DMS53 treated with DMSO at 0.1 percent for 48 hours (cell line): ENCODE measurements around the gene PDZD8.
"Not testable (repeated sequence)": the region's sequence is repeated elsewhere in the genome, so short reads cannot be mapped to it uniquely, and the experiment has no call there.

ENCODE experiments used
- DNase-seq: peaks from one replicate; lab custom pipeline; 2025; ENCODE audit not compliant: unreplicated experiment; lab: John Stamatoyannopoulos, UW

The PDZD8 gene

DNA sequence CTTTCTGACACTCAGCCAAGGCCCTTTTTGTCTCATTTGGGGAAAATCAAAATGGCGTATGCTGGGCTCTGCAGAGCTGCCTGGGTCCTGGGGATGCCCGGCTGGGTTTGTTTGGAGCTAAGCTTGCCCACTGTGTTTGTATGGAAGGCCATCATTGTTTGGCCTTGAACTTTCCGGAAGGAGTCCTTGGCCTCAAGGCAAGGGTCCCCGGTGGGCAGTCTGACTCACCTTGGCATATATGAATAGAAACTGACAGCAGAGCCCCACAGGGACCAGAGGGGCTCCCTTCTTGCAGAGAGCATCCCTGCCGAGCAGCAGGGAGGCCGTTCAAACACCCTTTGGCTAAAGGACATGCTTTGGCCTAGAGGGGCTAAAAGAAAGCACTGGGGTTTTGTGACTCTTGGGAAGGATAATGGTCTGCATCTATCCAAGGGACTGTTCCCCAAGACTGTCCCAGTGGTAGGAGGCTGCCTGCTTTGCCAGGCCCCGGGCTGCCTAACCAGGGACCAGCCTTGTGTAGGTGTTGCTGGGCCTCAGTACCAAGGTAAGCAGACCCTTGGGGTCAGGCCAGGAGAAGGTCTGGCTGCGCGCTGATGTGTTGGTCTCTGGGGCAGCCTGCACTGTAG is 119.3 kb downstream of the PDZD8 start:
- no peak for DNase-seq

DNA sequence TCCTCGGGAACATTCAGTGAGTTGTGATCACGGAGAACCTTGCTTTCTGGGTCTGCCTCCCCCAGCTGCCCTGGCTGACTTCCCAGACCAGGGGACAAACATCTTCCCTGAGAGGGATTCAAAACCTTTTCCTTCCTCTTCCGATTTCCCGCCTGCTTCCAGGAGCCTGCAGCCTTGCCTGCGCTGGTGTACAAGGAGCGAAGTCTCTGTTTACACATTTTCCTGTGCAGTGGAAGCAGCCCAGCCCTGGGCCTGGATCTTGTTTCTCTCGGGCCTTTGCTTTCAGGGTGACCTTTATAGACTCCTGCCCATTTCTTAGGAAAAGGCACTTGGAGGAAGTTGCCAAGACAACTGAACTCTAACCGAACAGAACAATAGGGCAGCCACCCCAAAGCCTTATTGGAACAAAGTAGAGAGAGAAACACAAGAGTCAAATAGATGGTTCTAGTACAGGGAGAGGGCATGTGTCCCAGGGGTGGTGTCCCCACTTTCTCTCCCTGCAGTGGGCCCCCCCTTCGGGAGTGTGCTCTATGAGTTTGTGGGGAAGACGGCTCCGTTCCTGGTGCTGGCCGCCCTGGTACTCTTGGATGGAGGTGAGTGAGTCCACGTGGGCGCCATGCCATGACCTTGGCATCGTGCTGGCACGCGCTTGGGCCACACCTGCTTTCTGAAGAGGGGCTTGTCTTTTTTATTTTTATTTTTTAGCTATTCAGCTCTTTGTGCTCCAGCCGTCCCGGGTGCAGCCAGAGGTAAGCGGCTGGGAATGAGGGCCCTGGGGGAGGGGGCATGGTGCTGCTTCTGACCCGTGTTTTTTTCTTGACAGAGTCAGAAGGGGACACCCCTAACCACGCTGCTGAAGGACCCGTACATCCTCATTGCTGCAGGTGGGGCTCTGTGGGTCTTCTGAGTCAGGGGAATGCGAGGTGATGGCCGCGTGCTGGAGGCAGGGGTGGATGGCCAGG is 120.2 kb downstream of the PDZD8 start:
- DNase-seq, result no peak

- DNase-seq, result no peak
Observed at GRCh38 chr10:117254338-117254737, 120.9 kb downstream of the PDZD8 start.

- no peak for DNase-seq
Observed at GRCh38 chr10:117253908-117254307, 121.3 kb downstream of the PDZD8 start.

- DNase-seq, result no peak
Observed at GRCh38 chr10:117250411-117250810, 124.8 kb downstream of the PDZD8 start.

- no peak for DNase-seq
Observed at GRCh38 chr10:117249493-117250093, 125.6 kb downstream of the PDZD8 start.

GRCh38 chr10:117248750-117249465 is 126.3 kb downstream of the PDZD8 start:
- no peak for DNase-seq

- DNase-seq, result no peak
Observed at GRCh38 chr10:117246997-117247671, 128.1 kb downstream of the PDZD8 start.

GRCh38 chr10:117242463-117242832 is 132.8 kb downstream of the PDZD8 start:
- DNase-seq, result no peak

DNA sequence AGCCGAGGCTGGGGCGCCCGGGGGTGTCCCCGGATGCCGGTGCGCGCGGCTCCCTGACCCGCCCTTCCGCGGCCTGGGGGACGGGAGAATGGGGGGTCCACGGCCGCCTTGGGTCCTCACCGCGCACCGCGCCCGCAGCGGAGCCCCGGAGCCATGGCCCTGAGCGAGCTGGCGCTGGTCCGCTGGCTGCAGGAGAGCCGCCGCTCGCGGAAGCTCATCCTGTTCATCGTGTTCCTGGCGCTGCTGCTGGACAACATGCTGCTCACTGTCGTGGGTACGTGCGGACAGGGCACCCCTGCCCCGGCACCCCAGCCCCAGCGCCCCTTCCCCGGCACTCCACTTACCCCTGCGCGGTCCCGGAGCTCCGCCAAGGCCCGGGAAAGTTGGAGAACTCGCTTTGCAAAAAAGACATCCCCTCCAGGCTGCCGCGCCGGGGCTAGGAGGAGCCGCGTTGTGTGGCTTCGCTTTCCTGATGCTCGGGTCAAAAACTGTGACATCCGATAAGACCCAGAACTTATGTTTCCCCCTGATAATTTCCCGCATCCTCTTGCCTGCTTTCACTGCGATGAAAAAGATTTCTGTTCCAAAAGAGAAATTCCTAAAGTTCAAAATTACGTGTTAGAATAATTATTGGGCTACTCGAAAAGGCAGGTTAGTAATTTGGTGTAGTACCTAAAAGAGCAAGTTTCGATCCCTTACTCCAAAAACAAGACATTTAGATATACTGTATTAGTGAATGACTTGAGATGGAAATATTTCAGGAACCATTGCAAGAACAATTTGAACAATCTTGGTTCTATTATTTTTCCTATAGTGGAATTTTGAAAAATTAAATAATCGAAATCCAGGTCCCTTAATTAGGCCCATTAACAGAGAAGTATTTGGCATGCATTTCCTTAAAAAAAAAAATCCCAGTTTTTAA is 133.4 kb downstream of the PDZD8 start:
- no peak for DNase-seq

- DNase-seq, result no peak
Observed at GRCh38 chr10:117240621-117241529, 134.4 kb downstream of the PDZD8 start, which contains the start of gene SLC18A2. Gene SLC18A2, plus strand, starts transcription at chr10:117241114. Its CDS starts 580 bp downstream, at chr10:117241694.

DNA sequence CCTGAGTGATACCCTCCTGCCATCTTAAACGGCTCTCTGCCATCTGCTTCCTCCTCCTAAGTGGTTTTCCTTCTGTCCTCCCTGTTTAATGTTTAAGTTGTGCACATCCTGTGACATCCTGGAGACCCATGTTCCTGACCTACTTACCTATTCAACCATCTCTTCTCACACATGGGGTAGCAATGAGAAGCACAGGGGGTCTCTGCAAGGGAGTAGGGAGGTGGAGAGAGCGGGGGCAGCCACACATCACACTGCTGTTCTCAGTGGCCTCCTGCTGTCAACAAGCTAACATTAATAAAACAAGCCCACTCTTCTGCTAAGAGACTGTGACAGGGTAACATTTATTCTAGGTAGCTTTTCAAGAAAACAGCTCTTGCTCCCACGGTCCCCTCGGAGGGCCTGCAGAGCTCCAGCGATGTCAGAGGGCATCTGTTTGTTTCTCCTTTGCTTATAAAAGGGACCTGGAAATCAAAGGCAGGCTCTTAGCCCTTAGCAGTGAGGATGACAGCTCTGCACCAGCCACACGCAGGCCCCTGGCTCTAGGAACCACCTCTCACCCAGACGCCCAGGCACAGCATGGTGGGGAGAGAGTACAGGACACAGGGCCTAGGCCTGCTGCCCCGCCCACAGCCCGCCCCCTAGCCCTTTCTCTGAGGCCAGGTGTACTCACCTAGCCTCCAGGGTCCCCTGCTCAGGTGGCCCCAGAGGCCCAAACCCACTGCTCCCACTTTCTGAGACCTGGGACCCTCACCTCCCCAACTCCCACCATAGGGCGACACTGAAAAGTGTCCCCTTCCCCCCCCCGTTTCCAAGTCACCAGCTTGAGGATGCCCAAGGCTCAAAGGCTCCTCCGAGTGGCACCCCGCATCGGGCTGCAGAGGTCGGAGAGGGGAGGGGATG is 135.3 kb downstream of the PDZD8 start:
- no peak for DNase-seq

GRCh38 chr10:117239051-117239450 is 136.2 kb downstream of the PDZD8 start:
- DNase-seq, result no peak

DNA sequence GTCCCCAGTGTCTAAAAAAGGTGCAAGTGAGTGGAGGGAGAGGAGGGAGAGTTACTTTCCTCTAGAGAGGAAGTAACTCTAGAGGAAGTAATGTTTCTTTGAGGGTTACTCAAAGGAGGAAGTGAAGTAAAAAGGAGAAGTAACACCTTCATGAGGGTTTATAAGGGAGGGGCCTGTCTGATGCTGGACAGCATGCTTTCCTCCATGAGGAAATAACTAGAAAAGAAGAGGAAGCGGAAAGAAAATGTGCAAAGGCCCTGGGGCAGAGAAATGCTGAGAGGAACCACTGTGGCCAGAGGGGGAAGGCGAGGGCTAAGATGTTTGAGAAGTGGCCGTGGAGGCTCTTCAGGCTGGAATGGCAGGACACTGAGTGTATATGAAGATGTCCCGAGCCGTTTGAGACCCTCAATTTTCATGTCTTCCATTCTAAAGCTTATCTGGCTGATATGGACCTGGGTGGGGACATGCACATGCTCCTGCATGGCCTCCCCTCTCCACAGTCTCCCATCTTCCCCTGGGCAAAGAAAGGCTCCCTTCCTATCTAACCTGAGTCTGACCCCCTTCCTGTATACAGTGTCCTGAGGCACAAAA is 137.7 kb downstream of the PDZD8 start:
- no peak for DNase-seq

GRCh38 chr10:117230107-117230506 is 145.1 kb downstream of the PDZD8 start:
- not testable (repeated sequence) for DNase-seq

DNA sequence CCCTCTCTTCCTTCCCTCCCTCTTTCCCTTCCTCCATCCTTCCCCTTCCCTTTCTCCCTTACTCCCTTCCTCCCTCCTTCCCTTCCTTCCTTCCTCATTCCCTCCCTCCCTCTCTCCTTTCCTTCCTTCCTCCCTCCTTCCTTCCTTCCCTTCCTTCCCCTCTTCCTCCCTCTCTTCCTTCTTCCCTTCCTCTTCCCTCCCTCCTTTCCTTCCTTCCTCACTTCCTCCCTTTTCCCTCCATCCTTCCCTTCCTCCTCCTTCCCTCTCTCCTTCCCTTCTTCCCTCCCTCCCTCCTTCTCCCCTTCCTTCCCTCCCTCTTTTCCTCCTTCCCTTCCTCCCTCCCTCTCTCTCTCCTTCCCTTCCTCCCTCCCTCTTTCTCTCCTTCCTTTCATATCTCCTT is 147.0 kb downstream of the PDZD8 start:
- no peak for DNase-seq
